Measurements from ENCODE around the gene NDUFA8.

- TF ChIP-seq CTCF (optimal IDR thresholded peaks at IDR 0.05 in 1 of 3, IDR thresholded peaks at IDR 0.05 in 1 of 3, conservative IDR thresholded peaks at IDR 0.05 in 1 of 3; ENCODE audit: extremely low read depth in 1 of 3, insufficient read depth in 2 of 3, low read length in 3 of 3) = no peak
- no peak for TF ChIP-seq EZH2 (IDR thresholded peaks at IDR 0.05; ENCODE audit: low read length)
Observed at GRCh38 chr9:122193651-122194050, 34.1 kb upstream of the NDUFA8 start.
